ENCODE results near the gene PNKP. TPM values are rescaled to one million over a fixed set of nuclear protein-coding genes. Genes with fewer than 3 reads are reported as not detected.

The PNKP gene
- total RNA-seq, 6 experiments from 2014 or later: 39.7 to 48.7 (median 47.2) TPM

DNA sequence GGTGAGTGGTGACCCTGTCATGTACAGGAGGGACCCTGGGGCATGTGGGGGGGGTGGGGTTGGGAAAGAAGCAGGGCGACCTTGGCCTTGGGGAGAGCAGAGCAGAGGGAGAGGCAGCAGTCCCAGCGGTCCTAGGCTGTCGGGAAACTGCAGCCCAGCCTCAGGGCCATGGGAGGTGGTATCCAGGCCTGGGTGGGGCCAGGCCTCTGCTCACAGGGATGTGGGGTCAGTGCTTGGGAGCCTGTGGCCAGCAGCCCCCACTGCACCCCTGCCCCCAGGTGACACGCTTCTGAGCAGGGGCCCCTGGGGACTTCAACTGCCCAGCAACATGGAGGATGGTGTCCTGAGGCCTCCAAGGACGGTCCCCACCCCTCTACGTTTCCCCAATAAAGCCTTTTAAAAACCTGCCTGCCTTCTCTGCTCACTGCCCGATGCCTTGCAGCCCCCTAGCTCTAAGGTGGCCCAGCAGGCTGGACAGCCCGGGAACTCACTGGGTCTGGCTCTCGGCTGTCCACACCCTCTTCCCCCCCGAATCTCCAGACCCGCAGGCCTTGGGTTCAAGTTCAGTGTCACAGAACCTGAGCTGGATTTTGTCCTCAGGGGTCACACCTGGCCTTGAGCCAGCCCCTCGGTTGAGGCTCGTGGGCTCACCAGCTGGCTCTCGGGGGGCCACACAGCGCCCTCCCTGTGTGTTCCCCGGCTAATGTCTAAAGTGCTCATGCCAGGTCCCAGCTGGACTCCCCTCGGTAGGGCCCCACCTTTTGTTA is 6.9 kb downstream of the PNKP start:
- TF ChIP-seq, protein P1, sequence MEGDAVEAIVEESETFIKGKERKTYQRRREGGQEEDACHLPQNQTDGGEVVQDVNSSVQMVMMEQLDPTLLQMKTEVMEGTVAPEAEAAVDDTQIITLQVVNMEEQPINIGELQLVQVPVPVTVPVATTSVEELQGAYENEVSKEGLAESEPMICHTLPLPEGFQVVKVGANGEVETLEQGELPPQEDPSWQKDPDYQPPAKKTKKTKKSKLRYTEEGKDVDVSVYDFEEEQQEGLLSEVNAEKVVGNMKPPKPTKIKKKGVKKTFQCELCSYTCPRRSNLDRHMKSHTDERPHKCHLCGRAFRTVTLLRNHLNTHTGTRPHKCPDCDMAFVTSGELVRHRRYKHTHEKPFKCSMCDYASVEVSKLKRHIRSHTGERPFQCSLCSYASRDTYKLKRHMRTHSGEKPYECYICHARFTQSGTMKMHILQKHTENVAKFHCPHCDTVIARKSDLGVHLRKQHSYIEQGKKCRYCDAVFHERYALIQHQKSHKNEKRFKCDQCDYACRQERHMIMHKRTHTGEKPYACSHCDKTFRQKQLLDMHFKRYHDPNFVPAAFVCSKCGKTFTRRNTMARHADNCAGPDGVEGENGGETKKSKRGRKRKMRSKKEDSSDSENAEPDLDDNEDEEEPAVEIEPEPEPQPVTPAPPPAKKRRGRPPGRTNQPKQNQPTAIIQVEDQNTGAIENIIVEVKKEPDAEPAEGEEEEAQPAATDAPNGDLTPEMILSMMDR (IDR thresholded peaks at IDR 0.05): no peak
- H3K4me3 Mint-ChIP-seq: no peak overlapping the region
- H3K27ac Mint-ChIP-seq: no peak overlapping the region

DNA sequence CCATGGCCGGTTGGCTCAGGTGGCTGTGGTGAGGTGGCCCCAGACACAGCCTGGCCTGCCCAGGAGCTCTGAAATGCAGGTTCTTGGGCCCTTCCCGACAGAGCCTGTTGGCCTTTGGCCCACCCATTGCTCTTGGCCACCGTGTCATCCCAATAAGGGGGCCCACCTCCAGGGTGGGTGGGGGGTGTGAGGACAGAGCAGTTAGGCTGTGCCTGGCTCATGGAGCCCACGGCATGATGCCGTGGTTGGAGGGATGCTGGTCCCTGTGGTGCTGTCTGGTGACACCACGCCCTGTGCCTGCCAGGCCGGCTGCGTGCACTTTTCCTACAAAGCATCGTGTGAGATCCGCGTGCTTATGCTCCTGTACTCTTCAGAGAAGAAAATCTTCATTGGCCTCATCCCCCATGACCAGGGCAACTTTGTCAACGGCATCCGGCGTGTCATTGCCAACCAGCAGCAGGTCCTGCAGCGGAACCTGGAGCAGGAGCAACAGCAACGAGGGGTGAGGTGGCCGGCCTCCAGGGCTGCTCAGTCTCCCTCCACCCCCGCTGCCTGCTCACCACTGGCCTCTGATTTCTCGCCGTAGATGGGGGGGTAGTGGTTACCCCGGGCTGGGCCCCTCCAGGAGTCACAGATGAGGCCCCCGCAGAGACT is 7.6 kb downstream of the PNKP start:
- Mint-ChIP-seq H3K27ac (peak overlapping the region; percentile 91), H3K4me3 (peak overlapping the region; percentile 22; the same call in 1 of the 2 replicates)
- DNase-seq: no peak

More for the DNA sequence above, 6.9 kb downstream of the PNKP start:
- H3K9me3 Mint-ChIP-seq: no peaks in the 10 kb centered on the region
- DNase-seq: no peak
- H3K36me3 Mint-ChIP-seq (ENCODE audit: low read depth): peaks cover 29% of the 10 kb centered on the region
- H3K4me1 Mint-ChIP-seq (ENCODE audit: low read depth): peaks cover 24% of the 10 kb centered on the region
- peaks cover 20% of the 10 kb centered on the region for H3K27me3 Mint-ChIP-seq (ENCODE audit: insufficient read depth)

DNA sequence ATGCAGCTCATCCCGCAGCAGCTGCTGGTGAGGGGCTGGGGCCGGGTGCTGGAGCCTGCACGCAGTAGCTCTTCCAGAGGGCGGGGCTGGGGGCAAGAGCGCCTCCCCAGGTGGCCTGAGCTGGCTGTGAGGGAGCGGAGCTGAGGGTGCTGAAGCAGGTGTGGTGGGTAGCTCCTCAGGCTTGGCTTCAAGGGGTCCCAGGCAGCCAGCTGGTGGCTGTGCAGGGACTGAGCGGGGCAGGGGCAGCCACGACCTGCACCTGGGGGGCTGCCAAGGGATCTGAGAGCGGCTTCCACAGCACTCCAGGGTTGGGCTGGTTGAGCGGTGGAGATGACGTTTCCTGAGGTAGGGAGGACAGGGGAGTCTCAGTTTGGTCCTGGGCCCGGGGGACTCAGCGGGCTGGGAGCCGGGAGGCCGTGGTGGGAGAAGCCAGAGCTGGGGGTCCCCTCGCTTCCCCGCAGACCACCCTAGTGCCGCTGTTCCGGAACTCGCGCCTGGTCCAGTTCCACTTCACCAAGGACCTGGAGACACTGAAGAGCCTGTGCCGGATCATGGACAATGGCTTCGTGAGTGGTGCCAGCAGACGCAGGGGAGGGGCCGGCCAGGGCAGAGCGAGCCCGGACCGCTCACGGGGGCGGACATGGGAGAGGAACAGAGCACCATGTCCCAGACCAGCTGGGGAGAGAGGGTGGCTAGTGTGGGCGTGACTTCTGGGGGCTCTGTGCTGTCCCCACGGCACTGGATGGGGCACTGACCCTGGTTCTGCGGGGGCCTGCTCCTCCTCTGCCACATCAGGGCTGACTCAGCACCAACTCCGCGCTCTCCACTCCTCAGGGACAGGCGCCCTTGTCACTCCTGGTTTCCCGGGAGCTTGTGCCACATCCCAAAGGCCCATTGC is 9.0 kb downstream of the PNKP start:
- TF ChIP-seq, protein P1 (IDR thresholded peaks at IDR 0.05): no peak
- no peak for DNase-seq
- H3K27me3 Mint-ChIP-seq (ENCODE audit: insufficient read depth): peaks cover 25% of the 10 kb centered on the region
- peak overlapping the region; percentile 69 for H3K4me3 Mint-ChIP-seq
- H3K9me3 Mint-ChIP-seq: no peaks in the 10 kb centered on the region
- peak overlapping the region; percentile 91 for H3K27ac Mint-ChIP-seq
- peaks cover 16% of the 10 kb centered on the region for H3K36me3 Mint-ChIP-seq (ENCODE audit: low read depth)
- peaks cover 22% of the 10 kb centered on the region for H3K4me1 Mint-ChIP-seq (ENCODE audit: low read depth)

More for the DNA sequence above, 7.6 kb downstream of the PNKP start:
- H3K4me1 Mint-ChIP-seq (ENCODE audit: low read depth): peaks cover 17% of the 10 kb centered on the region
- peaks cover 27% of the 10 kb centered on the region for H3K36me3 Mint-ChIP-seq (ENCODE audit: low read depth)
- TF ChIP-seq, protein P1 (IDR thresholded peaks at IDR 0.05): no peak
- peaks cover 20% of the 10 kb centered on the region for H3K27me3 Mint-ChIP-seq (ENCODE audit: insufficient read depth)
- H3K9me3 Mint-ChIP-seq: no peaks in the 10 kb centered on the region

DNA sequence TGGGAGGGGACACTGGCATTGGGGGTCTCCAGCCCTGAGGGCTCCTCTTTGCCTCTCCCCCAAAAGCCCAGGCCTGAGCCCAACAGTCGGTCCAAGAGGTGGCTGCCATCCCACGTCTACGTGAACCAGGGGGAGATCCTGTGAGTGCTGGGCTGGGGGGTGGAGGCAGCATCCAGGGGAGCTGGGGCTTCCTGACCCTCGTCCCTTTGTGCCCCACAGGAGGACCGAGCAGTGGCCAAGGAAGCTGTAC is 9.6 kb downstream of the PNKP start:
- peak overlapping the region; percentile 91 for H3K27ac Mint-ChIP-seq
- TF ChIP-seq, protein P1 (IDR thresholded peaks at IDR 0.05): no peak
- H3K4me1 Mint-ChIP-seq (ENCODE audit: low read depth): peaks cover 26% of the 10 kb centered on the region
- H3K9me3 Mint-ChIP-seq: no peaks in the 10 kb centered on the region
- peaks cover 21% of the 10 kb centered on the region for H3K27me3 Mint-ChIP-seq (ENCODE audit: insufficient read depth)
- peaks cover 12% of the 10 kb centered on the region; the same call in 1 of the 2 replicates for H3K36me3 Mint-ChIP-seq (ENCODE audit: low read depth)
- no peak overlapping the region; the same call in 1 of the 2 replicates for H3K4me3 Mint-ChIP-seq
- DNase-seq: no peak

DNA sequence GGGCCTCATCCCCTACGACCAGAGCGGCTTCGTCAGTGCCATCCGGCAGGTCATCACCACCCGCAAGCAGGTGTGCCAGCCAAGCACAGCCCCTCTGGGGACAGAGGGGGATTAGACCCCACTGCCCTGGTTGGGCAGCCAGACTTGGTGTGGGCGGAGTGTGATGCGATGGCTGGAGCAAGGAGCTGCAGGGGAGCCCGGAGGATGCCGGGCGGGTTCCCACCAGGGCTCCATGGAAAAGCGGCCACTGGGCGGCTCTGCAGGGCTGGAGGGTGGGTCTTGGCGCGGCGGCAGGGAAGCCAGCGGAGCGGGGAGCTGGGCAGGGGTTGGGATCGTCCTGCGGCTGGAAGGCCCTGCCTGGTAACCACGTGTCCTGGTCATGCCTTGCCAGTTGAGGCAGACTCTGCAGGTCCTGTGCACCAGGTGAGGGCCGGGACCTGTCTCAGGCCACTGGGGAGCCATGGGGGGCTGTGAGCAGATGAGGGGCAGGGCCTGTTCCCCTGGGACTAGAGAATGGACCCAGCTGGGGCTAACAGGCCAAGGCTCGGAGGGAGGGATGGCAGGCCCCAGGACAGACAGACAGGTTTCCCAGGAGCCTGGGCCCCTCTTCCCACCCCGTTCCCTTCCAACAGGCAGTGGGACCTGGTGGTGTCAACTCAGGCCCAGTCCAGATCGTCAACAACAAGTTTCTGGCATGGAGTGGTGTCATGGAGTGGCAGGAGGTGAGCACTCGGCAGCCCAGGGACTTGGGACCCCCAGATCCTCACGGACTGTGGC is 10.1 kb downstream of the PNKP start:
- peaks cover 31% of the 10 kb centered on the region for H3K4me1 Mint-ChIP-seq (ENCODE audit: low read depth)
- no peak for DNase-seq
- no peaks in the 10 kb centered on the region for H3K9me3 Mint-ChIP-seq
- no peak overlapping the region; the same call in 1 of the 2 replicates for H3K4me3 Mint-ChIP-seq
- TF ChIP-seq, protein P1 (IDR thresholded peaks at IDR 0.05): no peak
- H3K36me3 Mint-ChIP-seq (ENCODE audit: low read depth): peaks cover 14% of the 10 kb centered on the region; the same call in 1 of the 2 replicates
- H3K27me3 Mint-ChIP-seq (ENCODE audit: insufficient read depth): peaks cover 21% of the 10 kb centered on the region
- peak overlapping the region; percentile 91; the same call in 1 of the 2 replicates for H3K27ac Mint-ChIP-seq

Measured in HFFc6 (cell line).